GM19463 (cell line): ENCODE measurements around the gene VWDE.
A peak's percentile ranks its signal among the peaks of the same experiment; 100 is the strongest.

Experiments used
- ATAC-seq: cut with Tn5 transposase; IDR thresholded peaks from one replicate; pipeline ENCODE4 v1.9.1; 2021; ENCODE audit warnings: mild to moderate bottlenecking, moderate library complexity; ENCODE audit not compliant: unreplicated experiment

The VWDE gene

GRCh38 chr7:12337095-12337494 lies 66.6 kb downstream of the VWDE start:
- ATAC-seq, result no peak

GRCh38 chr7:12328888-12329770 lies 74.5 kb downstream of the VWDE start:
- no peak for ATAC-seq

GRCh38 chr7:12327922-12328321 lies 75.7 kb downstream of the VWDE start:
- no peak for ATAC-seq

- no peak for ATAC-seq
These were observed 78.0 kb downstream of the VWDE start for GRCh38 chr7:12325646-12326045.

GRCh38 chr7:12323415-12323814 lies 80.2 kb downstream of the VWDE start:
- peak; percentile 12 for ATAC-seq

GRCh38 chr7:12322903-12323300 lies 80.8 kb downstream of the VWDE start:
- peak; percentile 89 for ATAC-seq

GRCh38 chr7:12322284-12322902 lies 81.3 kb downstream of the VWDE start:
- ATAC-seq, result no peak

GRCh38 chr7:12320987-12321647 lies 82.5 kb downstream of the VWDE start:
- ATAC-seq, result no peak

- ATAC-seq, result peak; percentile 37
These were observed 83.3 kb downstream of the VWDE start for GRCh38 chr7:12320241-12320986.

- no peak for ATAC-seq
These were observed 86.0 kb downstream of the VWDE start for GRCh38 chr7:12317675-12318074.

GRCh38 chr7:12316925-12317324 lies 86.7 kb downstream of the VWDE start:
- ATAC-seq, result no peak

GRCh38 chr7:12315049-12315448 lies 88.6 kb downstream of the VWDE start:
- ATAC-seq, result no peak

GRCh38 chr7:12314199-12314598 lies 89.5 kb downstream of the VWDE start:
- peak; percentile 90 for ATAC-seq

GRCh38 chr7:12305502-12305901 lies 98.2 kb downstream of the VWDE start:
- ATAC-seq, result no peak

- no peak for ATAC-seq
These were observed 100.2 kb downstream of the VWDE start for GRCh38 chr7:12303495-12303894.

GRCh38 chr7:12303062-12303461 lies 100.6 kb downstream of the VWDE start:
- ATAC-seq, result no peak

GRCh38 chr7:12300415-12300814 lies 103.2 kb downstream of the VWDE start:
- ATAC-seq, result no peak

- no peak for ATAC-seq
These were observed 104.3 kb downstream of the VWDE start for GRCh38 chr7:12299367-12299766.

GRCh38 chr7:12297283-12298108 lies 106.2 kb downstream of the VWDE start:
- no peak for ATAC-seq

GRCh38 chr7:12296051-12296570 lies 107.6 kb downstream of the VWDE start:
- ATAC-seq, result no peak
